H1 (cell line): ENCODE data around the gene INHBC. TPM values are rescaled to one million over a fixed set of nuclear protein-coding genes. Genes with fewer than 3 reads are reported as not detected.

ENCODE experiments used
- CTCF ChIA-PET: fragments of 300-600 bp; sonication (Branson Sonifier 250); formaldehyde crosslinking; loops from one replicate; lab custom pipeline; 2021; ENCODE audit not compliant: partially characterized antibody; lab: Charles Lee
- POLR2A ChIA-PET: fragments of 300-600 bp; sonication (Branson Sonifier 250); formaldehyde crosslinking; loops from one replicate; lab custom pipeline; 2021; ENCODE audit warnings: inconsistent platforms; ENCODE audit not compliant: partially characterized antibody; lab: Charles Lee
- DNase-seq, 2 experiments: peaks; one replicate each; pipeline versions ENCODE4 v3.0.0 to v3.0.0-alpha.2; 2010 to 2022; ENCODE audit warnings: low spot score in 2 of 2, low read depth in 1 of 2, mixed read lengths in 1 of 2
- FAIRE-seq: peaks from 2 replicates; lab custom pipeline; 2011; peaks lifted over from hg19 to GRCh38; lab: Jason Lieb, UNC
- H2AFZ ChIP-seq: 2 replicates; pipeline ENCODE4 v1.8.1; 2012; ENCODE audit warnings: low read length, inconsistent platforms
- H2AK5ac ChIP-seq: 2 replicates; pipeline ENCODE4 v1.6.1; 2013; ENCODE audit warnings: low read depth, low read length
- H2BK120ac ChIP-seq: replicated peaks from 2 replicates; pipeline ENCODE3; 2013; ENCODE audit warnings: low read depth, low read length, inconsistent platforms
- H2BK12ac ChIP-seq: 2 replicates; pipeline ENCODE4 v1.6.1; 2013; ENCODE audit warnings: low read depth, low read length
- H2BK15ac ChIP-seq: 2 replicates; pipeline ENCODE4 v1.6.1; 2013; ENCODE audit warnings: low read length
- H2BK20ac ChIP-seq: 2 replicates; pipeline ENCODE4 v1.6.1; 2013; ENCODE audit warnings: low read length
- H2BK5ac ChIP-seq: 2 replicates; pipeline ENCODE4 v1.6.1; 2013; ENCODE audit warnings: low read depth, low read length
- H3K14ac ChIP-seq: 2 replicates; pipeline ENCODE4 v1.6.1; 2013; ENCODE audit warnings: inconsistent platforms; ENCODE audit not compliant: insufficient read length
- H3K18ac ChIP-seq: 2 replicates; pipeline ENCODE4 v1.6.1; 2013; ENCODE audit warnings: low read length; ENCODE audit errors: extremely low read depth
- H3K23ac ChIP-seq: 2 replicates; pipeline ENCODE4 v1.6.1; 2013; ENCODE audit warnings: inconsistent platforms; ENCODE audit not compliant: insufficient read length
- H3K23me2 ChIP-seq: 2 replicates; pipeline ENCODE4 v1.6.1; 2013; ENCODE audit warnings: low read depth, low read length
- H3K27ac ChIP-seq: 2 replicates; pipeline ENCODE4 v1.6.1; 2011; ENCODE audit warnings: low read depth, low read length, inconsistent platforms
- H3K27me3 ChIP-seq, 4 experiments: replicated peaks in 1 of 4; 1 replicate in 1 of 4; 2 replicates in 3 of 4; pipeline versions ENCODE4 v1.6.1 to v1.8.1; 2011 to 2013; ENCODE audit warnings: low read length in 3 of 4, mild to moderate bottlenecking in 3 of 4, inconsistent platforms in 2 of 4, mixed read lengths in 2 of 4, moderate library complexity in 1 of 4; ENCODE audit not compliant: control insufficient read depth in 3 of 4, insufficient read depth in 3 of 4; ENCODE audit errors: extremely low read depth in 1 of 4
- H3K36me3 ChIP-seq, 4 experiments: 2 replicates each; pipeline versions ENCODE4 v1.6.1 to v1.8.1; 2011 to 2013; ENCODE audit warnings: mild to moderate bottlenecking in 4 of 4, low read length in 3 of 4, moderate library complexity in 2 of 4, control low read depth in 1 of 4, inconsistent platforms in 1 of 4; ENCODE audit not compliant: insufficient read depth in 4 of 4, control insufficient read depth in 2 of 4
- H3K4ac ChIP-seq: replicated peaks from 2 replicates; pipeline ENCODE3; 2013; ENCODE audit warnings: low read length, low read depth, mixed read lengths, inconsistent platforms; ENCODE audit not compliant: insufficient read length
- H3K4me1 ChIP-seq, 4 experiments: replicated peaks in 1 of 4; 1 replicate in 1 of 4; 2 replicates in 3 of 4; pipeline versions ENCODE4 v1.6.1 to v1.8.1; 2011 to 2013; ENCODE audit warnings: low read length in 3 of 4, inconsistent platforms in 2 of 4, mixed read lengths in 1 of 4; ENCODE audit not compliant: insufficient read depth in 4 of 4, control insufficient read depth in 3 of 4
- H3K4me2 ChIP-seq, 2 experiments: 2 replicates each; pipeline versions ENCODE4 v1.6.1 to v1.8.1; 2011 to 2013; ENCODE audit warnings: low read depth in 2 of 2, low read length in 2 of 2, control low read depth in 1 of 2, inconsistent platforms in 1 of 2, mild to moderate bottlenecking in 1 of 2; ENCODE audit not compliant: insufficient read depth in 1 of 2
- H3K4me3 ChIP-seq, 4 experiments: fragments of 200-600, 300-600 bp in 1 of 4; sonication (generic), shearing (Covaris generic), sonication (Bioruptor Twin) in 1 of 4; 2 replicates each; pipeline versions ENCODE4 v1.5.1 to v1.8.1; 2011 to 2016; ENCODE audit warnings: low read length in 4 of 4, low read depth in 3 of 4, control low read depth in 2 of 4, inconsistent platforms in 2 of 4, mild to moderate bottlenecking in 2 of 4, mixed read lengths in 1 of 4, moderate library complexity in 1 of 4; ENCODE audit not compliant: insufficient read depth in 2 of 4; ENCODE audit errors: extremely low read depth in 1 of 4
- H3K56ac ChIP-seq: replicated peaks from 2 replicates; pipeline ENCODE3; 2013; ENCODE audit warnings: low read depth, mild to moderate bottlenecking, mixed read lengths, low read length, inconsistent platforms; ENCODE audit not compliant: insufficient read length
- H3K79me1 ChIP-seq: 2 replicates; pipeline ENCODE4 v1.6.1; 2013; ENCODE audit warnings: low read depth, low read length, control low read depth
- H3K79me2 ChIP-seq, 2 experiments: 2 replicates each; pipeline versions ENCODE4 v1.6.1 to v1.8.1; 2012 to 2013; ENCODE audit warnings: low read length in 2 of 2, mild to moderate bottlenecking in 2 of 2, inconsistent platforms in 1 of 2; ENCODE audit not compliant: insufficient read depth in 2 of 2, control insufficient read depth in 1 of 2
- H3K9ac ChIP-seq, 4 experiments: replicated peaks in 1 of 4; 1 replicate in 1 of 4; 2 replicates in 3 of 4; pipeline versions ENCODE4 v1.6.1 to v1.8.1; 2011 to 2013; ENCODE audit warnings: low read depth in 3 of 4, low read length in 3 of 4, control low read depth in 2 of 4, mild to moderate bottlenecking in 2 of 4, moderate library complexity in 2 of 4, inconsistent platforms in 1 of 4; ENCODE audit errors: extremely low read depth in 1 of 4
- H3K9me3 ChIP-seq, 2 experiments: 2 replicates each; pipeline versions ENCODE4 v1.6.1 to v1.8.1; 2012 to 2013; ENCODE audit warnings: mild to moderate bottlenecking in 2 of 2, moderate library complexity in 2 of 2, control low read depth in 1 of 2, inconsistent platforms in 1 of 2, low read depth in 1 of 2, low read length in 1 of 2, mixed read lengths in 1 of 2; ENCODE audit not compliant: insufficient read depth in 2 of 2
- H4K20me1 ChIP-seq, 2 experiments: replicated peaks in 1 of 2; 2 replicates each; pipeline versions ENCODE3 to v1.8.1; 2011 to 2013; ENCODE audit warnings: inconsistent platforms in 2 of 2, low read length in 2 of 2, mild to moderate bottlenecking in 1 of 2; ENCODE audit not compliant: insufficient read depth in 2 of 2, control insufficient read depth in 1 of 2
- H4K5ac ChIP-seq: 2 replicates; pipeline ENCODE4 v1.6.1; 2013; ENCODE audit warnings: low read length, low read depth, mixed read lengths, inconsistent platforms; ENCODE audit not compliant: insufficient read length
- H4K8ac ChIP-seq: 2 replicates; pipeline ENCODE4 v1.8.0; 2013; ENCODE audit warnings: mild to moderate bottlenecking, moderate library complexity, low read length, inconsistent platforms; ENCODE audit not compliant: insufficient read depth; ENCODE audit errors: extremely low read depth
- H4K91ac ChIP-seq: replicated peaks from 2 replicates; pipeline ENCODE3; 2013; ENCODE audit warnings: low read length, mixed read lengths, inconsistent platforms; ENCODE audit not compliant: insufficient read length
- BACH1 ChIP-seq: IDR thresholded peaks from 2 replicates; pipeline ENCODE4 v1.6.1; 2012; ENCODE audit warnings: low read length, improper control_type of control experiment
- CBX5 ChIP-seq: fragments of 300-800, 300-1000 bp; sonication (generic); IDR thresholded peaks from 2 replicates; pipeline ENCODE4 v1.7.1; 2016; ENCODE audit warnings: antibody characterized with exemption, low read length, low read depth
- CREB1 ChIP-seq: IDR thresholded peaks from 2 replicates; pipeline ENCODE4 v1.6.1; 2012; ENCODE audit warnings: inconsistent platforms
- E2F6 ChIP-seq: IDR thresholded peaks from 2 replicates; pipeline ENCODE4 v1.6.1; 2012; ENCODE audit warnings: inconsistent platforms
- HDAC2 ChIP-seq, 2 experiments: fragments of 300-600 bp in 1 of 2; sonication (generic) in 1 of 2; IDR thresholded peaks; 2 replicates each; pipeline ENCODE4 v1.6.1; 2011 to 2012; ENCODE audit warnings: low read depth in 2 of 2, low read length in 2 of 2, mild to moderate bottlenecking in 2 of 2, moderate library complexity in 2 of 2, borderline replicate concordance in 1 of 2, inconsistent platforms in 1 of 2
- MAFK ChIP-seq: IDR thresholded peaks from 2 replicates; pipeline ENCODE4 v1.6.1; 2012; ENCODE audit warnings: low read depth, mild to moderate bottlenecking, improper control_type of control experiment, low read length
- RAD21 ChIP-seq, 2 experiments: IDR thresholded peaks in 1 of 2; conservative IDR thresholded peaks in 1 of 2; 2 replicates each; pipeline ENCODE4 v1.6.1; 2011; ENCODE audit warnings: low read depth in 2 of 2, low read length in 2 of 2, improper control_type of control experiment in 1 of 2, inconsistent platforms in 1 of 2, mild to moderate bottlenecking in 1 of 2, moderate library complexity in 1 of 2
- SIN3A ChIP-seq, 2 experiments: IDR thresholded peaks in 1 of 2; conservative IDR thresholded peaks in 1 of 2; 2 replicates each; pipeline ENCODE4 v1.6.1; 2011 to 2012; ENCODE audit warnings: low read length in 2 of 2, improper control_type of control experiment in 1 of 2, low read depth in 1 of 2, mild to moderate bottlenecking in 1 of 2
- SP2 ChIP-seq: IDR thresholded peaks from 2 replicates; pipeline ENCODE4 v1.6.1; 2012; ENCODE audit warnings: mild to moderate bottlenecking, low read length, inconsistent platforms
- WGBS, 2 experiments: shearing (Covaris generic) in 1 of 2; methylation state at CpG; one replicate each; pipeline versions ENCODE4 v1.1.6 to v1.1.7; 2013 to 2015; ENCODE audit warnings: low lambda C conversion rate in 2 of 2, mixed read lengths in 2 of 2, inconsistent platforms in 1 of 2, low coverage in 1 of 2, missing lambda C conversion rate in 1 of 2; ENCODE audit not compliant: insufficient replicate concordance in 2 of 2, insufficient coverage in 1 of 2, insufficient read length in 1 of 2; ENCODE audit errors: extremely low coverage in 1 of 2, missing lambda C conversion rate in 1 of 2; 5-methylcytosine and 5-hydroxymethylcytosine counted together
- polyA plus RNA-seq, 7 experiments: library from polyadenylated mRNA; depleted of rRNA in 3 of 7; stranded (reverse) in 5 of 7; unstranded in 2 of 7; fragments of >200 nt in 5 of 7; fragments of 200-250 nt in 2 of 7; gene quantifications; 1 replicate in 5 of 7; 2 replicates in 1 of 7; 4 replicates in 1 of 7; pipeline versions ENCODE4 v1.2.1 to v1.2.3, GENCODE V29; 2011 to 2013; ENCODE audit warnings: missing spikeins in 2 of 7, mixed read lengths in 2 of 7
- total RNA-seq: library from RNA; stranded (reverse); fragmentation: NEBNext Ultra II Directional; extraction: Animal tissue kit (Norgen Biotek cat#: 25700); gene quantifications from 2 replicates; pipeline ENCODE4 v1.2.1, GENCODE V29; 2021

Gene INHBC
- total and polyA plus RNA-seq, 2 of the 8 experiments (the other 6 are each of a cell fraction or from before 2014, with no cell fraction given): 0.15 TPM; not detected in 1

- TF ChIP-seq E2F6: no peak
- no peak for TF ChIP-seq CBX5
- TF ChIP-seq CREB1: no peak
- no peak for TF ChIP-seq BACH1
- no peak for TF ChIP-seq SP2
- TF ChIP-seq HDAC2 (IDR thresholded peaks at IDR 0.05; ENCODE audit: borderline replicate concordance in 1 of 2, low read depth in 2 of 2, low read length in 2 of 2): no peak
- no peak for TF ChIP-seq MAFK
- no peak for TF ChIP-seq SIN3A (conservative IDR thresholded peaks at IDR 0.05 in 1 of 2, IDR thresholded peaks at IDR 0.05 in 1 of 2; ENCODE audit: low read depth in 1 of 2, low read length in 2 of 2)
- no peak for TF ChIP-seq RAD21 (IDR thresholded peaks at IDR 0.05 in 1 of 2, conservative IDR thresholded peaks at IDR 0.05 in 1 of 2; ENCODE audit: low read depth in 2 of 2, low read length in 2 of 2)
- FAIRE-seq (no peak), DNase-seq (no peak)
- H3K4ac ChIP-seq: peak overlapping the region; percentile 70
- POLR2A ChIA-PET: interaction anchor here (0.8 to 1.8 kb wide), 4 partner anchors 52 to 243 kb away, joined by 3 to 4 read pairs (median 4); no protein-coding TSS in a partner anchor
- H3K56ac ChIP-seq: no peak overlapping the region
- no peak overlapping the region for H3K27ac ChIP-seq
- H3K23me2 ChIP-seq: peaks cover 8% of the 10 kb centered on the region; the same call in 1 of the 2 replicates
- no peak overlapping the region for H4K5ac ChIP-seq
- H4K20me1 ChIP-seq: peaks cover 0 to 4% of the 10 kb centered on the region in 2 experiments
- H3K79me2 ChIP-seq: no peaks in the 10 kb centered on the region
- H3K36me3 ChIP-seq: no peaks in the 10 kb centered on the region; a peak in 2 of 8 replicates
- H3K18ac ChIP-seq: peak overlapping the region; percentile 91
- no peak overlapping the region; the same call in 1 of the 2 replicates for H2BK15ac ChIP-seq
- H2AK5ac ChIP-seq: no peak overlapping the region
- CTCF ChIA-PET: interaction anchor here (0.6 to 25.1 kb wide), 12 partner anchors 12 to 264 kb away, joined by 3 to 441 read pairs (median 3); partner anchors contain the start of genes GLI1, INHBE, MARS1 and STAC3
- H3K4me2 ChIP-seq: peak overlapping the region; percentile 88 to 97
- H2BK120ac ChIP-seq: no peak overlapping the region
- WGBS, 2 experiments: 75% methylated on average over 7 of the region's 7 CpGs; no CpG with 5 or more reads in 1 of the 2 experiments
- H3K9me3 ChIP-seq: no peaks in the 10 kb centered on the region
- no peak overlapping the region for H3K14ac ChIP-seq
- no peak overlapping the region for H2BK5ac ChIP-seq
- no peaks in the 10 kb centered on the region for H3K79me1 ChIP-seq
- peaks cover 20 to 49% (median 42%) of the 10 kb centered on the region in 4 experiments for H3K27me3 ChIP-seq
- H3K4me3 ChIP-seq: peak overlapping the region in 3 of 4 experiments; percentile 11 to 59 (median 22); a peak in 5 of 8 replicates
- peaks cover 0 to 25% (median 11%) of the 10 kb centered on the region in 4 experiments; a peak in 6 of 7 replicates for H3K4me1 ChIP-seq
- H2BK12ac ChIP-seq: no peak overlapping the region
- peak overlapping the region; percentile 65; the same call in 1 of the 2 replicates for H2AFZ ChIP-seq
- H3K23ac ChIP-seq: no peak overlapping the region
- H4K8ac ChIP-seq: no peak overlapping the region
- H2BK20ac ChIP-seq: no peak overlapping the region
- no peak overlapping the region for H3K9ac ChIP-seq
- H4K91ac ChIP-seq: no peak overlapping the region
Measured at GRCh38 chr12:57474862-57475261, 40.3 kb downstream of the INHBC start.
